MM.1S (cell line): ENCODE data around the gene SYNE1.

Source experiments
- DNase-seq: peaks from one replicate; pipeline ENCODE4 v3.0.0-alpha.2; 2015
- H2AFZ ChIP-seq: fragments of 300-600 bp; sonication (generic); 2 replicates; pipeline ENCODE4 v1.6.0; 2016; ENCODE audit warnings: antibody characterized with exemption, low read length
- H3F3A ChIP-seq: fragments of 300-600 bp; sonication (generic); 2 replicates; pipeline ENCODE4 v1.6.1; 2016; ENCODE audit warnings: mild to moderate bottlenecking, antibody characterized with exemption, low read length, moderate library complexity, mixed read lengths; ENCODE audit not compliant: insufficient read depth
- H3K27ac ChIP-seq: fragments of 300-600 bp; sonication (generic); 2 replicates; pipeline ENCODE4 v1.5.1; 2016; ENCODE audit warnings: mild to moderate bottlenecking, low read length
- H3K27me3 ChIP-seq: fragments of 300-600 bp; sonication (generic); replicated peaks from 2 replicates; pipeline ENCODE4 v1.6.0; 2016; ENCODE audit warnings: low read length; ENCODE audit not compliant: insufficient read depth
- H3K36me3 ChIP-seq: fragments of 300-600 bp; sonication (generic); replicated peaks from 2 replicates; pipeline ENCODE4 v1.6.1; 2016; ENCODE audit warnings: mild to moderate bottlenecking, low read length, mixed read lengths; ENCODE audit not compliant: insufficient read depth
- H3K4me1 ChIP-seq: fragments of 300-600 bp; sonication (generic); 2 replicates; pipeline ENCODE4 v1.6.1; 2016; ENCODE audit warnings: low read length, mixed read lengths
- H3K4me2 ChIP-seq: fragments of 300-600 bp; sonication (generic); 2 replicates; pipeline ENCODE4 v1.6.0; 2016; ENCODE audit warnings: low read depth, low read length
- H3K4me3 ChIP-seq: fragments of 300-600 bp; sonication (generic); 2 replicates; pipeline ENCODE4 v1.5.1; 2016; ENCODE audit warnings: low read length, mixed read lengths
- H3K79me2 ChIP-seq: fragments of 300-600 bp; sonication (generic); 2 replicates; pipeline ENCODE4 v1.6.1; 2016; ENCODE audit warnings: mixed run types, low read length, mixed read lengths
- H3K9ac ChIP-seq: fragments of 300-600 bp; sonication (generic); 2 replicates; pipeline ENCODE4 v1.6.1; 2016; ENCODE audit warnings: low read length, mixed read lengths
- H3K9me2 ChIP-seq: fragments of 300-600 bp; sonication (generic); replicated peaks from 2 replicates; pipeline ENCODE4 v1.6.1; 2016; ENCODE audit warnings: mild to moderate bottlenecking, low read length, mixed read lengths; ENCODE audit not compliant: insufficient read depth
- H3K9me3 ChIP-seq: fragments of 300-600 bp; sonication (generic); replicated peaks from 2 replicates; pipeline ENCODE4 v1.6.1; 2016; ENCODE audit warnings: mild to moderate bottlenecking, low read length, mixed read lengths; ENCODE audit not compliant: insufficient read depth
- H4K20me1 ChIP-seq: fragments of 300-600 bp; sonication (generic); 2 replicates; pipeline ENCODE4 v1.6.1; 2016; ENCODE audit warnings: mild to moderate bottlenecking, low read length, moderate library complexity, mixed read lengths; ENCODE audit not compliant: insufficient read depth
- EZH2 ChIP-seq: fragments of 300-600 bp; sonication (generic); optimal IDR thresholded peaks from 2 replicates; pipeline ENCODE3; 2017; ENCODE audit warnings: low read depth, mild to moderate bottlenecking, antibody characterized with exemption, low read length, mixed read lengths
- EZH2phosphoT487 ChIP-seq: fragments of 300-600 bp; sonication (generic); IDR thresholded peaks from 2 replicates; pipeline ENCODE4 v1.6.1; 2018; ENCODE audit warnings: antibody characterized with exemption, low read length
- TF ChIP-seq, protein P1 (sequence below): fragments of 300-600 bp; sonication (generic); IDR thresholded peaks from 2 replicates; pipeline ENCODE4 v1.5.1; 2016; ENCODE audit warnings: antibody characterized with exemption, low read length, mixed read lengths

Gene SYNE1

DNA sequence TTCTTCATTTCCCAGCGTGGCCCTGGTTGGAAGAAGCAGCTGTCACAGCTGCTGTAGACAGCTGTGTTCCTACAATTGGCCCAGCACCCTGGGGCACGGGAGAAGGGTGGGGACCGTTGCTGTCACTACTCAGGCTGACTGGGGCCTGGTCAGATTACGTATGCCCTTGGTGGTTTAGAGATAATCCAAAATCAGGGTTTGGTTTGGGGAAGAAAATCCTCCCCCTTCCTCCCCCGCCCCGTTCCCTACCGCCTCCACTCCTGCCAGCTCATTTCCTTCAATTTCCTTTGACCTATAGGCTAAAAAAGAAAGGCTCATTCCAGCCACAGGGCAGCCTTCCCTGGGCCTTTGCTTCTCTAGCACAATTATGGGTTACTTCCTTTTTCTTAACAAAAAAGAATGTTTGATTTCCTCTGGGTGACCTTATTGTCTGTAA, 537.0 kb downstream of the SYNE1 start:
- Histone ChIP-seq H3K4me1 (no peaks in the 10 kb centered on the region), H3K4me2 (no peak overlapping the region), H2AFZ (no peak overlapping the region), H3K9me2 (no peaks in the 10 kb centered on the region), H3K9me3 (no peaks in the 10 kb centered on the region), H3F3A (no peaks in the 10 kb centered on the region), H4K20me1 (no peaks in the 10 kb centered on the region), H3K27me3 (no peaks in the 10 kb centered on the region), H3K27ac (no peak overlapping the region), H3K79me2 (no peaks in the 10 kb centered on the region), H3K4me3 (no peak overlapping the region), H3K9ac (no peak overlapping the region), H3K36me3 (no peaks in the 10 kb centered on the region)
- TF ChIP-seq, protein P1, sequence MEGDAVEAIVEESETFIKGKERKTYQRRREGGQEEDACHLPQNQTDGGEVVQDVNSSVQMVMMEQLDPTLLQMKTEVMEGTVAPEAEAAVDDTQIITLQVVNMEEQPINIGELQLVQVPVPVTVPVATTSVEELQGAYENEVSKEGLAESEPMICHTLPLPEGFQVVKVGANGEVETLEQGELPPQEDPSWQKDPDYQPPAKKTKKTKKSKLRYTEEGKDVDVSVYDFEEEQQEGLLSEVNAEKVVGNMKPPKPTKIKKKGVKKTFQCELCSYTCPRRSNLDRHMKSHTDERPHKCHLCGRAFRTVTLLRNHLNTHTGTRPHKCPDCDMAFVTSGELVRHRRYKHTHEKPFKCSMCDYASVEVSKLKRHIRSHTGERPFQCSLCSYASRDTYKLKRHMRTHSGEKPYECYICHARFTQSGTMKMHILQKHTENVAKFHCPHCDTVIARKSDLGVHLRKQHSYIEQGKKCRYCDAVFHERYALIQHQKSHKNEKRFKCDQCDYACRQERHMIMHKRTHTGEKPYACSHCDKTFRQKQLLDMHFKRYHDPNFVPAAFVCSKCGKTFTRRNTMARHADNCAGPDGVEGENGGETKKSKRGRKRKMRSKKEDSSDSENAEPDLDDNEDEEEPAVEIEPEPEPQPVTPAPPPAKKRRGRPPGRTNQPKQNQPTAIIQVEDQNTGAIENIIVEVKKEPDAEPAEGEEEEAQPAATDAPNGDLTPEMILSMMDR: no peak
- no peak for TF ChIP-seq EZH2phosphoT487
- TF ChIP-seq EZH2: no peak
- no peak for DNase-seq

DNA sequence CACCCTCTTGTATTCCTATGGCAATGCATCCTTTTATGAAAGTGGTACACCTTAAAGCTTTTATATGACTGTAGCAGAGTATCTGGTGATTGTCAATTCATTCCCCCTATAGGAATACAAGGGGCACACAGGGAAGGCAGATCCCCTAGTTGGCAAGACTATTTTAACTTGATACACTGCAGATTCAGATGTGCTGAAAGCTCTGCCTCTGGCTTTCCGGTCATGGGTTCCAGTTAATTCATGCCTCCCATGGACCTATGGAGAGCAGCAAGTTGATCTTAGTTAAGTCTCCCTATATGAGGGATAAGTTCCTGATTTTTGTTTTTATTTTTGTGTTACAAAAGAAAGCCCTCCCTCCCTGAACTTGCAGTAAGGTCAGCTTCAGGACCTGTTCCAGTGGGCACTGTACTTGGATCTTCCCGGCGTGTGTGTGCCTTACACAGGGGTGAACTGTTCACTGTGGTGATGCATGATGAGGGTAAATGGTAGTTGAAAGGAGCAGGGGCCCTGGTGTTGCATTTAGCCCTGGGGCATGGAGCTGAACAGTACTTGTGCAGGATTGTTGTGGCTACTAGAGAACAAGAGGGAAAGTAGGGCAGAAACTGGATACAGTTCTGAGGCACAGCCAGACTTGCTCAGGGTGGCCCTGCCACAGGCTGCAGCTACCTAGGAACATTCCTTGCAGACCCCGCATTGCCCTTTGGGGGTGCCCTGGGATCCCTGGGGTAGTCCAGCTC, 537.5 kb downstream of the SYNE1 start:
- no peaks in the 10 kb centered on the region for H3K36me3 ChIP-seq

DNA sequence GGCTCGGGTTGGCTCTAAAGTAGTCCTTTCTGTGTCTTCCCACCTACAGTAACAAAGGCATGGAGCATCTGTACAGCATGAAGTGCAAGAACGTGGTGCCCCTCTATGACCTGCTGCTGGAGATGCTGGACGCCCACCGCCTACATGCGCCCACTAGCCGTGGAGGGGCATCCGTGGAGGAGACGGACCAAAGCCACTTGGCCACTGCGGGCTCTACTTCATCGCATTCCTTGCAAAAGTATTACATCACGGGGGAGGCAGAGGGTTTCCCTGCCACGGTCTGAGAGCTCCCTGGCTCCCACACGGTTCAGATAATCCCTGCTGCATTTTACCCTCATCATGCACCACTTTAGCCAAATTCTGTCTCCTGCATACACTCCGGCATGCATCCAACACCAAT, 538.5 kb downstream of the SYNE1 start:
- Histone ChIP-seq H3K4me1 (no peaks in the 10 kb centered on the region), H3K79me2 (no peaks in the 10 kb centered on the region), H3K9ac (no peak overlapping the region), H3K9me3 (no peaks in the 10 kb centered on the region), H3K9me2 (no peaks in the 10 kb centered on the region), H3K4me2 (no peak overlapping the region), H2AFZ (no peak overlapping the region), H3K36me3 (no peaks in the 10 kb centered on the region), H3K27ac (no peak overlapping the region), H3F3A (no peaks in the 10 kb centered on the region), H4K20me1 (no peaks in the 10 kb centered on the region), H3K27me3 (no peaks in the 10 kb centered on the region), H3K4me3 (no peak overlapping the region)
- TF ChIP-seq, protein P1: no peak
- TF ChIP-seq EZH2phosphoT487: no peak
- no peak for TF ChIP-seq EZH2
- DNase-seq: no peak

More for the DNA sequence above, 537.5 kb downstream of the SYNE1 start:
- no peak for DNase-seq
- no peaks in the 10 kb centered on the region for H3F3A ChIP-seq
- no peaks in the 10 kb centered on the region for H3K9me2 ChIP-seq
- no peak overlapping the region for H3K4me3 ChIP-seq
- no peaks in the 10 kb centered on the region for H3K79me2 ChIP-seq
- H3K9me3 ChIP-seq: no peaks in the 10 kb centered on the region
- no peaks in the 10 kb centered on the region for H3K27me3 ChIP-seq
- no peaks in the 10 kb centered on the region for H3K4me1 ChIP-seq
- no peak overlapping the region for H3K27ac ChIP-seq
- no peak for TF ChIP-seq EZH2
- no peak for TF ChIP-seq EZH2phosphoT487
- TF ChIP-seq, protein P1: no peak
- H3K4me2 ChIP-seq: no peak overlapping the region
- H3K9ac ChIP-seq: no peak overlapping the region
- H4K20me1 ChIP-seq: no peaks in the 10 kb centered on the region
- H2AFZ ChIP-seq: no peak overlapping the region
